MM.1S (cell line): ENCODE results near the gene CHD6.

Source experiments
- CTCF ChIP-seq: fragments of 300-600 bp; sonication (generic); IDR thresholded peaks from 2 replicates; pipeline ENCODE4 v1.5.1; 2016; ENCODE audit warnings: antibody characterized with exemption, low read length, mixed read lengths
- EZH2 ChIP-seq: fragments of 300-600 bp; sonication (generic); optimal IDR thresholded peaks from 2 replicates; pipeline ENCODE3; 2017; ENCODE audit warnings: low read depth, mild to moderate bottlenecking, antibody characterized with exemption, low read length, mixed read lengths

GRCh38 chr20:41364967-41365765 lies 253.0 kb downstream of the CHD6 start:
- no peak for TF ChIP-seq CTCF
- no peak for TF ChIP-seq EZH2
